GM19025 (cell line): ENCODE results near the gene MYD88.
"Not testable (repeated sequence)": the region's sequence is repeated elsewhere in the genome, so short reads cannot be mapped to it uniquely, and the experiment has no call there.

ENCODE experiments used
- ATAC-seq: cut with Tn5 transposase; IDR thresholded peaks from one replicate; pipeline ENCODE4 v1.9.1; 2021; ENCODE audit warnings: mild to moderate bottlenecking, low read depth, moderate library complexity; ENCODE audit not compliant: unreplicated experiment

The MYD88 gene

DNA sequence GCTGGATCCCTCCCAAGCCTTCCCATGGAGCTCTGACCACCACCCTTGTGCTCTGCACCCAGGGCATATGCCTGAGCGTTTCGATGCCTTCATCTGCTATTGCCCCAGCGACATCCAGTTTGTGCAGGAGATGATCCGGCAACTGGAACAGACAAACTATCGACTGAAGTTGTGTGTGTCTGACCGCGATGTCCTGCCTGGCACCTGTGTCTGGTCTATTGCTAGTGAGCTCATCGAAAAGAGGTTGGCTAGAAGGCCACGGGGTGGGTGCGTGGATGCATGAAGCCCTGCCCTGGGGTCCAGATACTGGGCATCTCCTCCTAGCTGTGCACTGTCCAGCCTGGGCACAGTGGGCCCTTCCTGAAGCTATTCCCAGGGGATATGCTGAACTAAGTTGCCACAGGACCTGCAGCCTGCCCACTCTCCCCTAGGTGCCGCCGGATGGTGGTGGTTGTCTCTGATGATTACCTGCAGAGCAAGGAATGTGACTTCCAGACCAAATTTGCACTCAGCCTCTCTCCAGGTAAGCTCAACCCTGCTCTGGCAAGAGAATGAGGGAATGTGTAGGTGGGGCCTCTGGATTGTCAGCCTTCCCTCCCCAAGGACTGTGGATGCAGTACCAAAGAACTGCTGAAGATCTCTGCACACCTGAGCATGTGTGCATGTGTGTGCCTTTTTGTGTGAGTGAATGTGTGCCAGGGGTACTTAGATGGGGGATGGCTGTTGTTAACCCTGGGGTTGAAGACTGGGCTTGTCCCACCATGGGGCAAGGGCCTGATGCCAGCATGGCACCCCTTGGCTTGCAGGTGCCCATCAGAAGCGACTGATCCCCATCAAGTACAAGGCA, 2.1 kb downstream of the MYD88 start:
- no peak for ATAC-seq

DNA sequence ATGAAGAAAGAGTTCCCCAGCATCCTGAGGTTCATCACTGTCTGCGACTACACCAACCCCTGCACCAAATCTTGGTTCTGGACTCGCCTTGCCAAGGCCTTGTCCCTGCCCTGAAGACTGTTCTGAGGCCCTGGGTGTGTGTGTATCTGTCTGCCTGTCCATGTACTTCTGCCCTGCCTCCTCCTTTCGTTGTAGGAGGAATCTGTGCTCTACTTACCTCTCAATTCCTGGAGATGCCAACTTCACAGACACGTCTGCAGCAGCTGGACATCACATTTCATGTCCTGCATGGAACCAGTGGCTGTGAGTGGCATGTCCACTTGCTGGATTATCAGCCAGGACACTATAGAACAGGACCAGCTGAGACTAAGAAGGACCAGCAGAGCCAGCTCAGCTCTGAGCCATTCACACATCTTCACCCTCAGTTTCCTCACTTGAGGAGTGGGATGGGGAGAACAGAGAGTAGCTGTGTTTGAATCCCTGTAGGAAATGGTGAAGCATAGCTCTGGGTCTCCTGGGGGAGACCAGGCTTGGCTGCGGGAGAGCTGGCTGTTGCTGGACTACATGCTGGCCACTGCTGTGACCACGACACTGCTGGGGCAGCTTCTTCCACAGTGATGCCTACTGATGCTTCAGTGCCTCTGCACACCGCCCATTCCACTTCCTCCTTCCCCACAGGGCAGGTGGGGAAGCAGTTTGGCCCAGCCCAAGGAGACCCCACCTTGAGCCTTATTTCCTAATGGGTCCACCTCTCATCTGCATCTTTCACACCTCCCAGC, 2.9 kb downstream of the MYD88 start:
- no peak for ATAC-seq

DNA sequence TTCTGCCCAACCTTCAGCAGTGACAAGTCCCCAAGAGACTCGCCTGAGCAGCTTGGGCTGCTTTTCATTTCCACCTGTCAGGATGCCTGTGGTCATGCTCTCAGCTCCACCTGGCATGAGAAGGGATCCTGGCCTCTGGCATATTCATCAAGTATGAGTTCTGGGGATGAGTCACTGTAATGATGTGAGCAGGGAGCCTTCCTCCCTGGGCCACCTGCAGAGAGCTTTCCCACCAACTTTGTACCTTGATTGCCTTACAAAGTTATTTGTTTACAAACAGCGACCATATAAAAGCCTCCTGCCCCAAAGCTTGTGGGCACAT, 3.5 kb downstream of the MYD88 start:
- no peak for ATAC-seq

DNA sequence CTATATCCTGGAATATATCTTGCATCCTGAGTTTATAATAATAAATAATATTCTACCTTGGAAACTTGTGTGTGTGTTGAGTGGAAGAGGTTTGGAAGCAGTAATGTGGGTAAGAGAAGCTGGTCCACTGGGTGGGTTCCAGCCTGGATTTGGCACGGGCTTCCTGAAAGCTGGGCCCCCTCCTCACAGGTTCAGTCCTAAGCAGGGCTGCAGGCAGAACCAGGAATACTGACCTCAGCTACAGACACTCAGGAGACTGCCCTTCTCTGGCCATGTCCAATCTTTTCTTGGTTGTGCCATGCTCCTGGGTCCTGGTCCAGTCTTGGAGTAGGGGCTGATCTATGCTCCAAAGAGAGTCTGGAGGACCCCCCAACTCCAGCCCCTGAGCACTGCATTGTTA, 4.5 kb downstream of the MYD88 start:
- ATAC-seq: no peak

DNA sequence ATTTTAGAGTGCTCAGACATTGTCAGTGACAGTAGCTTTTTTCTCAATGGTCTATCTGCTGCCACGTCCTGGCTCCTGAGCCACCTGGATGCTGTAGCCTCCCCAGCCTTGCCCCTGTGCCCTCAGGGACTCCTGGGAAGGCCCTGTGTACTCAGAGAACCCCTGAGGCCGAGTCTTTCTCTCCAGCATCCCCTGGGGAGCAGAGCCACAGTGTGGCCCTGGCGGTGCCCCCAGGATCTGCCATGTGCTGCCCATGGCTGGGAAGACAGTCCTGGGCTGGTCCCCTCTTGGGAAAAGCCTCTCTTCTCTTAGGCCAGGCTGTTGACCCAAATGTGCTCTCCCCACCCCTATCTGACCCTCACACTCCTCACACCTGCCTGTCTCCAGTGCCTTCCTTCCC, 5.0 kb downstream of the MYD88 start:
- no peak for ATAC-seq

DNA sequence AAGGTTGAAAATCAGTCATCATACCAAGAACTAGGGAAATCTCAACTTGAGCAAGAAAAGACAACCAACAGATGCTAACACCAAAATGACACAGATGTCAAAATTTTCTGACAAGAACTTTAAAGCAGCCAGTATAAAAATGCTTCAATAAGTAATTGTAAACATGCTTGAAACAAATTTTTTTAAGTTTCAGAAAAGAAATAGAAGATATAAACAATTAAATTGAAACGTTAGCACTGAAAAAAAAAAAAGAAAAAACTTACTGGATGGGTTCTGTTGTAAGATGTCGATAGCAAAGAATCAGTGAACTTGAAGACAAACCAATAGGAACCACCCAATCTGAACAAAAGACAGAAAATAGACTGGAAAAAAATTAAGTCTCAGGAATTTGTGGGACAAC, 8.0 kb downstream of the MYD88 start:
- no peak for ATAC-seq

DNA sequence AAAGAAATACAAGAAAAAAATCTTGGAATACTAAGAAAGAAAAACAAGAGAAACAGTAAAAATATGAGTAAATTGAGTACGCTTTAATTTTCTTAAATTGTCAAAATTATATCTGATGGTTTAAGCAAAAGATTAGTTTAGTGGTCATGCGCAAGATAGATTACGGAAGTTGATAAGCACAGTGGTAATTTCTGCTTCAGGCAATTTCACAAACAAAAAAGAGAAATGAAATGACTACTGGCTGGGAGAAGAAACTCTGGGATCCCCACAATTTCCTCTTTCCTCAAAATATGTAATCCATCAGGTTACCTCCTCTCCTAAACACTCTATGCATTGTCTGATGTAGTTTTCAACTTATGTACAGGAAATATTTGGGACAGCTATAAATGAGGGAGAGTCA, 9.0 kb downstream of the MYD88 start:
- ATAC-seq: no peak

DNA sequence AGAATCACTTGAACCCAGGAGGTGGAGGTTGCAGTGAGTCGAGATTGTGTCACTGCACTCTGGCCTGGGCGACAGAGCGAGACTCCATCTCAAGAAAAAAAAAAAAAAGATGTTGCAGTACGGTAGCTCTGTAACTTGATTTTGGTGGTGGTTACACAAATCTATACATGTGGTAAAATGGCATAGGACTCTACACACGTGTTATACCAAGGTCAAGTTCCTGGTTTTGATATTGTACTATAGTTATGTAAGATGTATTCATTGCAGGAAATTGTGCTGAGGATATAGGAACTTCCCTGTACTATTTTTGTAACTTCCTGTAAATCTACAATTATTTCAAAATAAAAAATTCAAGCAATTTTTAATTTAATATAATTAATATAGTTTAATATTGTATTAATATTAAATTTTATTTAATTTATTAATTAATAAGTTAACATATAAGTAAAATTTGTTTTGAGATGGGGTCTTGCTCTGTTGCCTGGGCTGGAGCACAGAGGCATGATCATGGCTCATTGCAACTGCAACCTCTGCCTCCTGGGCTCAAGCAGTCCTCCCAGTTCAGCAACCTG, 9.9 kb downstream of the MYD88 start:
- no peak for ATAC-seq

DNA sequence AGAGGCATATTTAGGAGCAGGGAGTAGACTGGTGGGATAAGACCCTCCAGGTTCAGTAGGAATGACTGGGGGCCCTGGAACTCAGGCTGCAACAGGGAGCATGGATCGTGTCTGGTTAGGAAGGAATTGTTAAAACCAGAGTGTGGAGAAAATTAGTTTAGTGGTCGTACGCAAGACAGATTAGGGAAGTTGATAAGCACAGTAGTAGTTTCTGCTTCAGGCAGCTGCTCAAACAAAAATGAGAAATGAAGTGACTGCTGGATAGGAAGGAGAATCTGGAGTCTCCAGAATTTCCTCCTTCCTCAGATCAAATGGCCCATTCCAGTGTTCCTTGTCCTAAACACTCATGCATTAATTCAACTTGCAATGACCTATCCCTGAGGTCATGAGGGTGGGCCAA, 11.2 kb downstream of the MYD88 start:
- ATAC-seq: no peak

DNA sequence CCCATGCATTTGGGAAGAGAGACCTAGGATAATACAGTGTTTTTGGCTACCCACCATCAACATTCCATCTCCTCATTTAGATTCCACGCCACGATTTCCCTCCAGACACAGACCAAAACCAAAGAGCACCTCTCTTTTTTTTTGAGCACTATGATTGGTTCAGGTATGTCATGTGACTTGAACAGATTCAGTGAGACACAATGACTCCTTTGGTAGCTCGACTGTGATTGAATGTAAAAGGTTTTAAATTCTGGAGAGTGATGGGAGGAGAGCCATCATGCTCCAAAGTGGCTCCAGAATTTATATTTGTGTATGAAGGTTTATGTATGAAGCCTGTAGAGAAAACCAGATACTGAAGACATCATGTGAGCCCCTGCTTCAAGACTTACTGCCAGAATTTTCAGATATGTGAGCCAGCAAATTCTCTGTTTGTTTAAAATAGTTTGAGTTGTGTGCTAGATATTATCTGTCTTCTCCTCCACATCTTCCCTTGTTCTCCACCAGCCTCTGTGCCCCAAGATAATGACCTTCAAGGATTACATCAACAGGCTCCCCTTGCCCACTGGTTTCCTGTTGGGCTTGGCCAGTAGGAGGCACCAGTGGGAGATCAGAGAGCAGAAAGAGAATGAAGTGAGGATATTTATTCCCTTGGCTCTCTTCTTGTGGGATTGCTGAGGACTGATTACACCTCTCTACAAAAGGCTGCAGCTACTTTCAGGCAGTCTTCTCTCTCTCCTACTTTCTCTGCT, 12.5 kb downstream of the MYD88 start:
- no peak for ATAC-seq

DNA sequence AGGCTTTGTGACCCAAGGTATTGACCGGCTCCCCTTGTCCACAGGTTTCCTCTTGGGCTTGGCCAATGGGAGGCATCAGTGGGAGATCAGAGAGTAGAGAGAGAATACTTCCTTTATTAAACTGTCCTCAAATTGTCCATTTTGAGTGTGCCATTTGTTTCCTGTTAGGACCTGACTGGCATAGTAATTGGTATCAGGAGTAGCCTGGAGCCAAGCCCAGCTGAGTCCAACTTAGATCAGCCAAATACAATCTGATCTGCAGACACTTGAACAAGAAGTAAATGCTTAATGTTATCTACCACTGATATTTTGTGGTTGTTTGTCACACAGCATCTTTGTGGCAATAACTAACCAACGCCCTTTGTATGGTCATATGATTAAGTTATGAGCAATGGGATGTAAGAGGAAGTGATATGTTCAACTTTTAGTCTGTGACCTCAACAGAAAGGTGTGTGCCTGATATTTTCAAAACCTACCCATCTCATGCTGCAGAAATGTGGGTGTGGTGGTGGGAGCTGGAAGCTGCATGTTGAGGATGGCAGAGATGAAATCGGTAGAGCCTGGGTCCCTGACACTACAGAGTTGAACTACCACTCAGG, 13.3 kb downstream of the MYD88 start:
- ATAC-seq: no peak

DNA sequence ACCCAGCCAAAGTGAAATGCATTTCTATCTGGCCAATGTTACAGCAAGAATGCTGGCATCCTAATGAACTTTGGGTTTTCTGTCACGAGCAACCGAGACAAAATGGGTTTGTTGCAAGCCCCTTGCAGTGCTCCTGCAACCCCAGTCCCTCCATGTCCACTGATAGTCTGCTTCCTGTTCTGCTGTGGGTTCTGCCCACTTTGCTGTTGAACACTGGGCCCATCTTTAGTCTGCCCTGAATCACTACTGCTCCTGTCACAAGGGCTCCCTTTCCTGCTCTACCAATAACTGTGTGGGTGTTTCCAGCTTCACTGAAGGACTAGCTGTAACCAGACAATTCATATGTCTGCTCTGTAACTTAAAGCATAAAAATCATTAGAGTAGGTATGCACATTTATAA, 14.1 kb downstream of the MYD88 start:
- no peak for ATAC-seq

DNA sequence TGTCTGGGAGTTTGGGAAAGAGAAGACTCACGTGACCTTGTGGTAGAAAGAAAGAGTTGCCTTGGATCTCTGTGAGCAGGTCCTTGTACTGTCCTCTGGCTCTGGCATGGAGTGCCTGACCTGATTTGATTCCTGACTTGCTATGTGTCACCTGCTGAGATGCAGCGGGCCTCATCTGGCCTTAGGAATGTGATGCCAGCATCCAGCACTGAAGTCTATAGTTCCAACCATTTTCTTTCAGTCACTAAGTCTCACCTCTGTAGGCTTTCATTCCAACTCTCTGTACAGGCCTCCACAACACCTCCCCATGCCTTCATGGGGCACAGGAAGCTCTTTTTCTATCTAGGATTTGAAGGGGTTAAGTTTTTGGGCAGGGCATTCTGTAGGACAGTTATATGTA, 14.8 kb downstream of the MYD88 start:
- no peak for ATAC-seq

DNA sequence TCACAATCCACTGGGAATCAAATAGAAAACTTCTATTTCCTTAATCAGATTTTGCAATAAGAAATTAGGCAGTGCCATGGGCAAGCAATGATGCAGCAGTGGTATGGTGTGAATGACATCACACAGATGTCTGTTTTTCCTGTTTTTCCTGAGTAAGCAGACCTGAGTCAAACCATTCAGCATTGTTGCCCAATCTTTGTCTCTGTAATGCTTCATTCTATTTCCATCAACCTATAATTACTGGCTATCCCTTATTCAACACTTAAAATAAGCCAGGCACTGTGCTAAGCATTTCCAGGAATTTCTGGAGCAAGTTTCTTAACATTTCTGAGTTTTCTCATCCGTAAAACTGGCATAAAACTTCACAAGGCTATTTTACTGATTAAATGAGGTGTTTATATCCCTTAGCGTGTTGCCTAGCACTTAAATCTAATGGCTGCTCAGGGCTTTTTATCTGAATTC, 15.6 kb downstream of the MYD88 start:
- ATAC-seq: no peak

DNA sequence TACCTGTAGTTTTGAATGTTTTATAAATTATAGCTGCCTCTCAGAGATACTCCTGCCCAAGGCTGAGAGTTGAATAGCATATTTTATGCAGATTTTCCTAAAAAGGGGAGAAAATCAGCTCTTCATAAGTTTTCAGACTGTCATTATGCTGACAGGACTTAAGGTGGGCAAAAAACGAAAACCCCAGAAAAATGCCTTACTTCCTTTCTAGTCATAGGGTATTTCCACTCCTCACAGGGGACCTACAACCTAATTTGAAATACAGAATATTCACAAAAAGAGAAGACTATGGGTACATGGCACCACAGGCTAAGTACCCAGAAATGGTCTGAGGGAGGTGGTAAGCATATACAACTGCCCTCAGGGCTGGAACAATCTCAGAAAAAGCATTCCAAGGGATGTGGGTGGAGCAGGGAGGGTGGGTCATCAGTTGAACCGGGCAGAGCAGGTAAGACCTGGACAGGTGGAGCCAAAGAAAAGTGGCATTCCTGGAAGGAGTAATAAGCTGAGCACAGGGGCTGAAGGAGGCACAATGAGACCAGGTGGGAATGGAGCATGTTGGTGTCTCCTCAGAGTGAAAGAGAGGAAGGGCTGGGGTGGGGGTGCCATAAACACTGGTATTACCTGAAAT, 16.3 kb downstream of the MYD88 start:
- ATAC-seq: no peak

DNA sequence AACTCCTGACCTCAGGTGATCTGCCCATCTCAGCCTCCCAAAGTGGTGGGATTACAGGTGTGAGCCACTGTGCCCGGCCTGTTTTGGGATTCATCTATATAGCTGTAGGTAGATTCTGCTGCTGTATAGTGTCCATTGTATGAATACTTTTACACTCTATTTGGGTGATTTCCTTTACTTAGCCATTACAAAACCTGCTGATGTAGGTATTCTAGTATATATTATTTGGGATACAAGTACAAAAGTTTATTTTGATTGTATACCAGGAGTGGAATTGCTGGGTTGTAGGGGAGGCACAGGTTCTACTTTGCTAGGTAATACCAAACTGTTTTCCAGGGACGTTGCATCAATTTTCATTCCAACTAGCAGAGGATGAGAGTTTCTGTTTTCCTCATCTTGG, 17.4 kb downstream of the MYD88 start:
- no peak for ATAC-seq

DNA sequence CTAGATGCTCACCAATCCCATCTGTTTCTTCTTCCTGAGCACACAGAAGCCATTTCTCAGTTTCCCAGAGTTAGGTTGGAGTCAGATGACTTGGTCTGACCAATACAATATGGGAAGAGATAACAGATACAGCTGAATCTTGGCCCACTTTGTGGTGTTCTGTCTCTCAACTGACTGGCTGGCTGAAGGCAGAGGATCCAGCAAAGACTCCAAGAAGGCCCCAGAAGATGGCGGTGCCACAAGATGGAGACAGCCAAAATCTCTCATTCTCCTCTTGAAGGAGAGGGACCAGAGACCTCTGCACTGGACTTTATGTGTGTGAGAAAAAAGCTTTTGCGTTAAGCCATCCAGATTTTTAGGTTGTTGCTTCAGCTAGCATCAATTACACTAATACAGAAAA, 18.7 kb downstream of the MYD88 start:
- ATAC-seq: no peak

DNA sequence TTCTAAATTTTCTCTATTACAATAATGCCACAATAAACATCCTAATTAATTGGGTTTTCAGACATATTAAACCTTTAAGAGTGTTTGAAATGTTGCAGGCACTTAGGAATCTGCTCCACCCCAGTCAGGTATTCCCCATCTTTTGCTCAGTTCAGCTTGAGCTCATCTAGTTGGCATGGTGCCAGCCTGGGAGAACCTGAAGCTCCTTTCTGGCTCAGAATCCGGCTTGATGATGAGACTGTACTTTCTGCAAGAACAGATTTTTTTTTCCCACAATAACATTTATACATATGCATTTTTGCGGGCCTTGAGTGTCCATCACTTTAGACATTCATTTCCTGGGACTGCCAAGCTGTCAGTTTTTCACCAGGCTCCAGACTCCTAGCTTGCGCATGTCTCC, 19.1 kb downstream of the MYD88 start:
- ATAC-seq: no peak

DNA sequence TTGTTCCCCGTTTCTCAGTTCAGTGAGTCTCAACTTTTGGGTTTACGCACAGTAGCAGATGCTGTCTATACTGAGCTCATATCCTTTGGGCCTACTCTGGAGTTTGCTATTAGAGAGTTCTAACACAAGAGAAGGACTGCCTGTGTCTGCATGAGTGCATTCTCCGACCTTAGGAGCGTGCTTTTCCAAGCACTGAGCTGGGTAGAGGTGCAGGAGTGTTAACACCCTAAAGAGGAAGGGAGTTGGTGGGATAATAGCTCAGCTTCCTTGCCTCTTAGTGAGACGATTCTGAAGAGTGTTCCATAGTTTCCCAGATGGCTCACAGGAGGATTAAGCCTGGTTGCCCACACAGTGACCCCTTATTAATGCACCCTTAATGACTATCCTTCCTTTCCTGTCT, 20.0 kb downstream of the MYD88 start:
- no peak for ATAC-seq

DNA sequence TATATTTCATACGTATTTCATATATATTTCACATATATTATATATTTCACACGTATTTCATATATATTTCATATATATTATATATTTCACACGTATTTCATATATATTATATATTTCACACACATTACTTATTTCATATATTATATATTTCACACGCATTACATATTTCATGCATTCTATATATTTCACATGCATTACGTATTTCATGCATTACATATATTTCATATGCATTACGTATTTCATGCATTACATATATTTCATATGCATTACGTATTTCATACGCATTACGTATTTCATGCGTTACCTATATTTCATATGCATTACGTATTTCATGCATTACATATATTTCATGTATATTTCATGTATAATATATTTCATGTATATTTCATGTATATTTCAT, 22.2 kb downstream of the MYD88 start:
- ATAC-seq: not testable (repeated sequence)
